MCF 10A (cell line): ENCODE data around the gene NDUFS8. TPM values are rescaled to one million over a fixed set of nuclear protein-coding genes. Genes with fewer than 3 reads are reported as not detected.

Experiments
- BruUV-seq: library from RNA; stranded (reverse); fragments of 400-500 nt; replicated peaks from 2 replicates; lab custom pipeline; 2021; lab: Mats Ljungman, UMichigan
- CTCF ChIA-PET: fragments of 300-600 bp; sonication (Branson Sonifier 250); formaldehyde crosslinking; extraction: SDS; loops from one replicate; lab custom pipeline; 2021; ENCODE audit warnings: antibody characterized with exemption, inconsistent platforms; lab: Yijun Ruan, JAX
- POLR2A ChIA-PET: fragments of 300-600, 350-650 bp; sonication (Branson Sonifier 250); formaldehyde crosslinking; extraction: SDS; loops from one replicate; lab custom pipeline; 2020; ENCODE audit warnings: antibody characterized with exemption, inconsistent platforms; lab: Yijun Ruan, JAX
- DNase-seq: peaks from one replicate; pipeline ENCODE4 v3.0.0-alpha.2; 2018; ENCODE audit not compliant: unreplicated experiment
- H3K27ac Mint-ChIP-seq: one replicate; pipeline ENCODE4 v1.8.0; 2022; ENCODE audit warnings: mild to moderate bottlenecking, low read depth, mixed read lengths; ENCODE audit not compliant: unreplicated experiment
- H3K27me3 Mint-ChIP-seq: one replicate; pipeline ENCODE4 v1.8.0; 2022; ENCODE audit warnings: mixed read lengths; ENCODE audit not compliant: insufficient read depth, unreplicated experiment
- H3K36me3 Mint-ChIP-seq: one replicate; pipeline ENCODE4 v1.8.0; 2022; ENCODE audit warnings: mild to moderate bottlenecking, moderate library complexity, mixed read lengths; ENCODE audit not compliant: insufficient read depth, unreplicated experiment
- H3K4me1 Mint-ChIP-seq: one replicate; pipeline ENCODE4 v1.8.0; 2022; ENCODE audit warnings: mixed read lengths; ENCODE audit not compliant: insufficient read depth, unreplicated experiment
- H3K4me3 Mint-ChIP-seq: one replicate; pipeline ENCODE4 v1.8.0; 2022; ENCODE audit warnings: mild to moderate bottlenecking, moderate library complexity, mixed read lengths; ENCODE audit not compliant: unreplicated experiment
- H3K9me3 Mint-ChIP-seq: one replicate; pipeline ENCODE4 v1.8.0; 2022; ENCODE audit warnings: mixed read lengths; ENCODE audit not compliant: unreplicated experiment
- CTCF ChIP-seq: fragments of 200-600 bp; IDR thresholded peaks from one replicate; pipeline ENCODE4 v1.8.0; 2022; ENCODE audit warnings: antibody characterized with exemption, mild to moderate bottlenecking; ENCODE audit not compliant: unreplicated experiment
- intact Hi-C: fragments of 100-400 bp; cut with micrococcal nuclease; formaldehyde crosslinking; loops from 2 replicates; pipeline ENCODE4 v1.14.1; 2022
- total RNA-seq: library from RNA; stranded (reverse); gene quantifications from 2 replicates; pipeline ENCODE4 v1.2.3, GENCODE V29; 2022

The NDUFS8 gene
- total RNA-seq, 1 experiment from 2014 or later = 211 TPM

GRCh38 chr11:68050371-68050841, 19.9 kb downstream of the NDUFS8 start:
- peaks cover 5% of the 10 kb centered on the region for H3K36me3 Mint-ChIP-seq
- intact Hi-C loops = no loop called here
- no peaks in the 10 kb centered on the region for H3K9me3 Mint-ChIP-seq
- ChIA-PET CTCF (no interaction called here), POLR2A (interaction anchor here (1.4 kb wide), 1 partner anchor 20 kb away, joined by 3 read pairs; the partner anchor contains the start of gene NDUFS8)
- H3K27ac Mint-ChIP-seq = no peak overlapping the region
- H3K4me3 Mint-ChIP-seq = no peak overlapping the region
- BruUV-seq = no TSS peak
- H3K27me3 Mint-ChIP-seq = no peaks in the 10 kb centered on the region
- no peak for DNase-seq
- no peak for TF ChIP-seq CTCF
- no peaks in the 10 kb centered on the region for H3K4me1 Mint-ChIP-seq

GRCh38 chr11:68051191-68052136, 21.0 kb downstream of the NDUFS8 start:
- CTCF ChIA-PET = interaction anchor here (0.7 kb wide), 1 partner anchor 43 kb away, joined by 3 read pairs; no protein-coding TSS in a partner anchor
- H3K9me3 Mint-ChIP-seq = no peaks in the 10 kb centered on the region
- H3K27ac Mint-ChIP-seq = no peak overlapping the region
- no peaks in the 10 kb centered on the region for H3K27me3 Mint-ChIP-seq
- intact Hi-C loops = no loop called here
- no TSS peak for BruUV-seq
- DNase-seq = no peak
- H3K4me1 Mint-ChIP-seq = no peaks in the 10 kb centered on the region
- peaks cover 5% of the 10 kb centered on the region for H3K36me3 Mint-ChIP-seq
- POLR2A ChIA-PET = interaction anchor here (1.4 kb wide), 1 partner anchor 21 kb away, joined by 3 read pairs; the partner anchor contains the start of gene NDUFS8
- TF ChIP-seq CTCF = no peak
- no peak overlapping the region for H3K4me3 Mint-ChIP-seq

- Mint-ChIP-seq H3K27ac (no peak overlapping the region), H3K27me3 (no peaks in the 10 kb centered on the region), H3K4me1 (no peaks in the 10 kb centered on the region), H3K36me3 (peaks cover 5% of the 10 kb centered on the region), H3K9me3 (no peaks in the 10 kb centered on the region), H3K4me3 (no peak overlapping the region)
- no TSS peak for BruUV-seq
- DNase-seq = no peak
- ChIA-PET POLR2A (no interaction called here), CTCF (interaction anchor here (0.6 kb wide), 1 partner anchor 708 kb away, joined by 3 read pairs; no protein-coding TSS in a partner anchor)
- intact Hi-C loops = no loop called here
- no peak for TF ChIP-seq CTCF
Observed at GRCh38 chr11:68052137-68052873, 21.8 kb downstream of the NDUFS8 start.

- Mint-ChIP-seq H3K9me3 (no peaks in the 10 kb centered on the region), H3K4me3 (no peak overlapping the region), H3K36me3 (peaks cover 10% of the 10 kb centered on the region), H3K27ac (no peak overlapping the region), H3K27me3 (no peaks in the 10 kb centered on the region), H3K4me1 (no peaks in the 10 kb centered on the region)
- POLR2A ChIA-PET = no interaction called here
- CTCF ChIA-PET = no interaction called here
- no TSS peak for BruUV-seq
- intact Hi-C loops = no loop called here
- no peak for TF ChIP-seq CTCF
- no peak for DNase-seq
Observed at GRCh38 chr11:68053117-68053516, 22.6 kb downstream of the NDUFS8 start.
